SU-DHL-6 (cell line): ENCODE data around the gene ERFL.

ENCODE experiments used
- H2AFZ ChIP-seq: fragments of 200-600 bp; sonication (generic); 2 replicates; pipeline ENCODE4 v1.6.1; 2014; ENCODE audit warnings: low read depth, mild to moderate bottlenecking, moderate library complexity, mixed read lengths, antibody characterized with exemption, low read length; ENCODE audit not compliant: severe bottlenecking
- H3F3A ChIP-seq: fragments of 200-600 bp; shearing (Covaris generic); 2 replicates; pipeline ENCODE4 v1.6.0; 2016; ENCODE audit warnings: antibody characterized with exemption, mild to moderate bottlenecking; ENCODE audit not compliant: insufficient read depth
- H3K27ac ChIP-seq: fragments of 200-600 bp; sonication (generic); 2 replicates; pipeline ENCODE4 v1.5.1; 2016; ENCODE audit warnings: low read depth, mild to moderate bottlenecking, low read length, moderate library complexity, mixed read lengths
- H3K27me3 ChIP-seq: fragments of 200-600 bp; sonication (generic), shearing (Covaris generic); 2 replicates; pipeline ENCODE4 v1.6.0; 2014; ENCODE audit warnings: mild to moderate bottlenecking, low read length
- H3K36me3 ChIP-seq: fragments of 200-600 bp; sonication (generic); 2 replicates; pipeline ENCODE4 v1.6.1; 2014; ENCODE audit warnings: mild to moderate bottlenecking, low read length, mixed read lengths
- H3K4me2 ChIP-seq: fragments of 300-600, 200-600 bp; shearing (Covaris generic), sonication (generic); 2 replicates; pipeline ENCODE4 v1.6.0; 2014; ENCODE audit warnings: low read length, low read depth, mild to moderate bottlenecking; ENCODE audit not compliant: poor library complexity, severe bottlenecking
- H3K4me3 ChIP-seq: fragments of 200-600 bp; sonication (generic); 2 replicates; pipeline ENCODE4 v1.5.1; 2014; ENCODE audit warnings: antibody characterized with exemption, low read length, mild to moderate bottlenecking, mixed read lengths; ENCODE audit not compliant: insufficient read depth, poor library complexity, severe bottlenecking
- H3K79me2 ChIP-seq: fragments of 200-600 bp; sonication (generic); 2 replicates; pipeline ENCODE4 v1.6.1; 2014; ENCODE audit warnings: mild to moderate bottlenecking, low read length, moderate library complexity; ENCODE audit not compliant: insufficient read depth
- H3K9ac ChIP-seq: fragments of 200-600 bp; sonication (generic); 2 replicates; pipeline ENCODE4 v1.7.0; 2014; ENCODE audit warnings: mild to moderate bottlenecking, low read length
- H3K9me2 ChIP-seq: fragments of 200-600 bp; sonication (generic); replicated peaks from 2 replicates; pipeline ENCODE4 v1.6.1; 2014; ENCODE audit warnings: low read length; ENCODE audit not compliant: insufficient read depth
- H3K9me3 ChIP-seq: fragments of 200-600 bp; sonication (generic); 2 replicates; pipeline ENCODE4 v1.6.1; 2014; ENCODE audit warnings: low read length, mixed read lengths; ENCODE audit not compliant: insufficient read depth
- H4K20me1 ChIP-seq: fragments of 200-600 bp; sonication (generic); 2 replicates; pipeline ENCODE4 v1.6.1; 2014; ENCODE audit warnings: low read depth, mild to moderate bottlenecking, antibody characterized with exemption, low read length, moderate library complexity, mixed read lengths
- CTCF ChIP-seq: fragments of 200-600 bp; sonication (generic); IDR thresholded peaks from one replicate; pipeline ENCODE4 v1.5.1; 2017; ENCODE audit warnings: antibody characterized with exemption, mild to moderate bottlenecking, low read length, moderate library complexity; ENCODE audit not compliant: insufficient read depth, poor library complexity, severe bottlenecking
- EZH2phosphoT487 ChIP-seq: fragments of 200-600 bp; sonication (generic), shearing (Covaris generic); conservative IDR thresholded peaks from 2 replicates; pipeline ENCODE4 v1.6.1; 2018; ENCODE audit warnings: mild to moderate bottlenecking, antibody characterized with exemption, low read length, moderate library complexity, mixed read lengths

Gene ERFL

GRCh38 chr19:41903193-41903953 lies 24.9 kb downstream of the ERFL start:
- no peaks in the 10 kb centered on the region for H3K9me2 ChIP-seq
- H3K27me3 ChIP-seq = no peaks in the 10 kb centered on the region
- H3K9ac ChIP-seq = no peak overlapping the region
- 0 out of 2 replicates have a peak, but pooled peaks cover 4% of the 10 kb centered on the region for H3K36me3 ChIP-seq
- no peak overlapping the region for H3K4me2 ChIP-seq
- TF ChIP-seq EZH2phosphoT487 (no peak), CTCF (no peak)
- no peak overlapping the region for H3K4me3 ChIP-seq
- no peaks in the 10 kb centered on the region for H4K20me1 ChIP-seq
- peaks cover 43% of the 10 kb centered on the region for H3F3A ChIP-seq
- no peaks in the 10 kb centered on the region for H3K79me2 ChIP-seq
- H3K9me3 ChIP-seq = no peaks in the 10 kb centered on the region
- H2AFZ ChIP-seq = no peak overlapping the region
- H3K27ac ChIP-seq = no peak overlapping the region

- H3K4me3 ChIP-seq = no peak overlapping the region
- H3K4me2 ChIP-seq = no peak overlapping the region
- H2AFZ ChIP-seq = no peak overlapping the region
- no peak overlapping the region for H3K27ac ChIP-seq
- H3K79me2 ChIP-seq = no peaks in the 10 kb centered on the region
- no peaks in the 10 kb centered on the region for H4K20me1 ChIP-seq
- H3F3A ChIP-seq = peaks cover 37% of the 10 kb centered on the region
- H3K27me3 ChIP-seq = no peaks in the 10 kb centered on the region
- H3K36me3 ChIP-seq = 0 out of 2 replicates have a peak, but pooled peaks cover 4% of the 10 kb centered on the region
- no peaks in the 10 kb centered on the region for H3K9me2 ChIP-seq
- H3K9ac ChIP-seq = no peak overlapping the region
- H3K9me3 ChIP-seq = no peaks in the 10 kb centered on the region
- TF ChIP-seq EZH2phosphoT487 (no peak), CTCF (no peak)
Observed at GRCh38 chr19:41902594-41902993, 25.7 kb downstream of the ERFL start.

GRCh38 chr19:41901707-41902360 lies 26.4 kb downstream of the ERFL start:
- peaks cover 30% of the 10 kb centered on the region for H3F3A ChIP-seq
- no peak overlapping the region for H3K9ac ChIP-seq
- no peaks in the 10 kb centered on the region for H4K20me1 ChIP-seq
- H2AFZ ChIP-seq = no peak overlapping the region
- TF ChIP-seq CTCF (no peak), EZH2phosphoT487 (no peak)
- H3K4me2 ChIP-seq = no peak overlapping the region
- H3K79me2 ChIP-seq = no peaks in the 10 kb centered on the region
- H3K9me2 ChIP-seq = no peaks in the 10 kb centered on the region
- H3K9me3 ChIP-seq = no peaks in the 10 kb centered on the region
- no peak overlapping the region for H3K27ac ChIP-seq
- no peak overlapping the region for H3K4me3 ChIP-seq
- 0 out of 2 replicates have a peak, but pooled peaks cover 4% of the 10 kb centered on the region for H3K36me3 ChIP-seq
- no peaks in the 10 kb centered on the region for H3K27me3 ChIP-seq
